Gastrocnemius medialis (tissue), 4 donors: ENCODE results near the gene NUCKS1.

Experiments
- POLR2A ChIP-seq, 2 donors: fragments of 450-650 bp; IDR thresholded peaks; one replicate each; pipeline ENCODE4 v1.6.1; 2017; ENCODE audit warnings: antibody characterized with exemption in 2 of 2, mild to moderate bottlenecking in 2 of 2, moderate library complexity in 2 of 2
- TF ChIP-seq, protein P1 (sequence below), 5 experiments: fragments of 450-650 bp in 3 of 5; fragments of 200-600 bp in 2 of 5; sonication (generic) in 2 of 5; IDR thresholded peaks in 4 of 5; conservative IDR thresholded peaks in 1 of 5; 1 replicate in 4 of 5; 2 replicates in 1 of 5; pipeline ENCODE4 v1.5.1; 2016 to 2019; ENCODE audit warnings: antibody characterized with exemption in 5 of 5, mild to moderate bottlenecking in 3 of 5, moderate library complexity in 3 of 5

DNA sequence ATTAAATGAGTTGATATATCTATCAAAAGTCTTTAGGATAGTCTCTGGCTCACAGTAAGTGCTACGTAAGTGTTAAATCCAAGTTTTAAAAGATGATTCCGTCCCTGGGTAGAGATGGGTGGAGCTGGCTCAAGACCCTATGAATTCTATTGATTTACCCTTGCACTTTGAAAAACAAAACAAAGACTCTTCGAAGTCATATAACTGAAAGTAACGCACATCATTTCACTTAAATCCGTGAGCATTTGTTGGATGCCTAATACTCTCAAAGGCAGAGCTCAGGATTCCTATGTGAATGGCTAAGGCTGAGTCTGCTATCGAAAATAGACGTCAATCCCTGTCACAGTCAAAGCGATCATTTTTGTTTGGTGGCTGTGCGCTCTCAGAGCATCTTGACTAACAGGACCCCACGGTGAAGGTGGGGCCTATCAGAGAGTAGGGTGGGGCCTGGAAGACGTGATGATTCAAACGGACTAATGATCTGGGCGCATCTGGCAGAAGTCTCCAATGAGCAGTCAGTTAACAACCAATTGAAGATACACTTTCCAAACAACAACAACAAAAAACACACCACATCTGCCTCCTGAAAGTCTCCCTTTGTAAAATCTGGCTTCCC is 1.2 kb upstream of the NUCKS1 start:
- TF ChIP-seq, protein P1, sequence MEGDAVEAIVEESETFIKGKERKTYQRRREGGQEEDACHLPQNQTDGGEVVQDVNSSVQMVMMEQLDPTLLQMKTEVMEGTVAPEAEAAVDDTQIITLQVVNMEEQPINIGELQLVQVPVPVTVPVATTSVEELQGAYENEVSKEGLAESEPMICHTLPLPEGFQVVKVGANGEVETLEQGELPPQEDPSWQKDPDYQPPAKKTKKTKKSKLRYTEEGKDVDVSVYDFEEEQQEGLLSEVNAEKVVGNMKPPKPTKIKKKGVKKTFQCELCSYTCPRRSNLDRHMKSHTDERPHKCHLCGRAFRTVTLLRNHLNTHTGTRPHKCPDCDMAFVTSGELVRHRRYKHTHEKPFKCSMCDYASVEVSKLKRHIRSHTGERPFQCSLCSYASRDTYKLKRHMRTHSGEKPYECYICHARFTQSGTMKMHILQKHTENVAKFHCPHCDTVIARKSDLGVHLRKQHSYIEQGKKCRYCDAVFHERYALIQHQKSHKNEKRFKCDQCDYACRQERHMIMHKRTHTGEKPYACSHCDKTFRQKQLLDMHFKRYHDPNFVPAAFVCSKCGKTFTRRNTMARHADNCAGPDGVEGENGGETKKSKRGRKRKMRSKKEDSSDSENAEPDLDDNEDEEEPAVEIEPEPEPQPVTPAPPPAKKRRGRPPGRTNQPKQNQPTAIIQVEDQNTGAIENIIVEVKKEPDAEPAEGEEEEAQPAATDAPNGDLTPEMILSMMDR (IDR thresholded peaks at IDR 0.05 in 4 of 5, conservative IDR thresholded peaks at IDR 0.05 in 1 of 5), result no peak
- TF ChIP-seq POLR2A (IDR thresholded peaks at IDR 0.05), result no peak
